K562 (cell line): ENCODE data around the gene AIFM1. TPM values are rescaled to one million over a fixed set of nuclear protein-coding genes. Genes with fewer than 3 reads are reported as not detected.

Experiments used
- ATAC-seq: fragments of 200-7000 bp; cut with Tn5 transposase; 3 replicates; pipeline ENCODE4 v1.9.1; 2020; ENCODE audit warnings: moderate library complexity
- BruUV-seq: library from RNA; stranded (reverse); fragments of 400-500 nt; replicated peaks from 2 replicates; lab custom pipeline; 2021; lab: Mats Ljungman, UMichigan
- CTCF ChIA-PET: fragments of 300-600 bp; formaldehyde crosslinking; extraction: SDS; loops from one replicate; lab custom pipeline; 2021; ENCODE audit warnings: low intra/inter-chr PET ratio; lab: Yijun Ruan, JAX
- POLR2A ChIA-PET: fragments of 300-600, 350-650 bp; sonication (Branson Sonifier 250); formaldehyde crosslinking; extraction: SDS; loops from one replicate; lab custom pipeline; 2021; ENCODE audit warnings: antibody characterized with exemption, inconsistent platforms; lab: Yijun Ruan, JAX
- DNase-seq, 4 experiments: peaks; one replicate each; pipeline versions ENCODE4 v3.0.0 to v3.0.0-alpha.2; 2011 to 2018; ENCODE audit warnings: low spot score in 3 of 4, mixed read lengths in 3 of 4; ENCODE audit errors: extremely low read depth in 1 of 4
- FAIRE-seq: peaks from 2 replicates; lab custom pipeline; 2011; peaks lifted over from hg19 to GRCh38; lab: Jason Lieb, UNC
- H2AFZ ChIP-seq: 2 replicates; pipeline ENCODE4 v1.6.0; 2011; ENCODE audit warnings: low read depth, low read length, control low read depth, inconsistent platforms
- H3K27ac ChIP-seq: fragments of 200-600 bp; 3 replicates; pipeline ENCODE4 v1.8.0; 2011; ENCODE audit warnings: low read depth, mild to moderate bottlenecking, control low read depth, inconsistent platforms, low read length, moderate library complexity, mixed read lengths; ENCODE audit errors: extremely low read depth
- H3K27me3 ChIP-seq, 2 experiments: fragments of 300-600 bp in 1 of 2; 2 replicates in 1 of 2; 3 replicates in 1 of 2; pipeline versions ENCODE4 v1.6.0 to v1.8.0; 2011; ENCODE audit warnings: inconsistent platforms in 2 of 2, low read length in 2 of 2, mild to moderate bottlenecking in 1 of 2, mixed read lengths in 1 of 2, moderate library complexity in 1 of 2; ENCODE audit not compliant: control insufficient read depth in 2 of 2, insufficient read depth in 2 of 2
- H3K36me3 ChIP-seq: fragments of 300-600 bp; 3 replicates; pipeline ENCODE4 v1.8.0; 2011; ENCODE audit warnings: mild to moderate bottlenecking, low read length, inconsistent platforms; ENCODE audit not compliant: control insufficient read depth, insufficient read depth
- H3K4me1 ChIP-seq, 2 experiments: fragments of 200-600 bp in 1 of 2; replicated peaks in 1 of 2; 2 replicates in 1 of 2; 3 replicates in 1 of 2; pipeline versions ENCODE4 v1.5.1 to v1.8.0; 2011; ENCODE audit warnings: inconsistent platforms in 2 of 2, low read length in 2 of 2, mild to moderate bottlenecking in 1 of 2, mixed read lengths in 1 of 2, moderate library complexity in 1 of 2; ENCODE audit not compliant: control insufficient read depth in 2 of 2, insufficient read depth in 2 of 2
- H3K4me2 ChIP-seq: 2 replicates; pipeline ENCODE4 v1.6.1; 2011; ENCODE audit warnings: low read length, control low read depth, inconsistent platforms, mixed read lengths; ENCODE audit not compliant: insufficient read depth
- H3K4me3 ChIP-seq: fragments of 200-600 bp; sonication (generic), shearing (Covaris generic); 2 replicates; pipeline ENCODE4 v1.5.1; 2016; ENCODE audit warnings: control low read depth, inconsistent platforms
- H3K79me2 ChIP-seq: fragments of 200-600 bp; 3 replicates; pipeline ENCODE4 v1.8.0; 2011; ENCODE audit warnings: low read length, inconsistent platforms; ENCODE audit not compliant: control insufficient read depth, insufficient read depth
- H3K9ac ChIP-seq, 2 experiments: 2 replicates each; pipeline versions ENCODE4 v1.6.0 to v1.6.1; 2011; ENCODE audit warnings: low read depth in 2 of 2, low read length in 2 of 2, control low read depth in 1 of 2, inconsistent platforms in 1 of 2, mild to moderate bottlenecking in 1 of 2, mixed read lengths in 1 of 2; ENCODE audit not compliant: insufficient read depth in 1 of 2
- H3K9me1 ChIP-seq: one replicate; pipeline ENCODE4 v1.6.0; 2011; ENCODE audit warnings: inconsistent platforms, mild to moderate bottlenecking, low read length, moderate library complexity; ENCODE audit not compliant: control insufficient read depth, insufficient read depth
- H3K9me3 ChIP-seq: replicated peaks from 2 replicates; pipeline ENCODE4 v1.5.1; 2011; ENCODE audit warnings: low read depth, low read length, inconsistent platforms; ENCODE audit not compliant: control insufficient read depth, insufficient read depth
- H4K20me1 ChIP-seq: replicated peaks from 2 replicates; pipeline ENCODE4 v1.6.1; 2011; ENCODE audit warnings: low read length, inconsistent platforms, mixed read lengths; ENCODE audit not compliant: control insufficient read depth, insufficient read depth
- E2F8 ChIP-seq: fragments of 450-650 bp; IDR thresholded peaks from 2 replicates; pipeline ENCODE4 v1.7.1; 2018; ENCODE audit warnings: mild to moderate bottlenecking, low read depth; ENCODE audit not compliant: partially characterized antibody
- PPARD ChIP-seq: fragments of 250-450 bp; sonication (Bioruptor Pico); IDR thresholded peaks from 2 replicates; pipeline ENCODE4 v1.8.0; 2022; ENCODE audit warnings: inconsistent platforms, mild to moderate bottlenecking, moderate library complexity
- RB1 ChIP-seq: fragments of 450-650 bp; IDR thresholded peaks from 2 replicates; pipeline ENCODE4 v1.6.1; 2017; ENCODE audit warnings: low read depth, mild to moderate bottlenecking
- RBM17 ChIP-seq: fragments of 200-400 bp; formaldehyde crosslinking; IDR thresholded peaks from 2 replicates; pipeline ENCODE4 v1.6.1; 2017; ENCODE audit warnings: low read depth, mild to moderate bottlenecking, low read length, borderline replicate concordance
- ZBTB33 ChIP-seq: sonication (generic); formaldehyde crosslinking; IDR thresholded peaks from 2 replicates; pipeline ENCODE4 v1.8.1; 2023; ENCODE audit warnings: mild to moderate bottlenecking, missing genetic modification reagents
- ZNF197 ChIP-seq: fragments of 200-800 bp; sonication (Bioruptor generic); IDR thresholded peaks from 2 replicates; pipeline ENCODE4 v1.6.1; 2016; ENCODE audit warnings: low read depth, missing genetic modification characterization, missing compliant biosample characterization
- ZNF347 ChIP-seq: fragments of 450-650 bp; formaldehyde crosslinking; IDR thresholded peaks from 2 replicates; pipeline ENCODE4 v1.4.0; 2020; ENCODE audit warnings: low read depth, mild to moderate bottlenecking, moderate library complexity
- ZNF830 ChIP-seq: fragments of 250-450 bp; sonication (Bioruptor Pico); IDR thresholded peaks from 2 replicates; pipeline ENCODE4 v1.5.0; 2021; ENCODE audit warnings: mild to moderate bottlenecking
- WGBS: fragments of 100-300 bp; shearing (Covaris generic); methylation state at CpG from one replicate; pipeline ENCODE4 v1.1.6; 2016; ENCODE audit warnings: low coverage, mixed read lengths; ENCODE audit not compliant: insufficient coverage; ENCODE audit errors: missing lambda C conversion rate; 5-methylcytosine and 5-hydroxymethylcytosine counted together
- in situ Hi-C: fragments of 300-500 bp; cut with MboI; formaldehyde crosslinking; loops from 4 replicates; pipeline ENCODE4 v1.15.0; 2018; ENCODE audit warnings: inconsistent platforms, mixed read lengths
- intact Hi-C: fragments of 100-400 bp; cut with micrococcal nuclease; formaldehyde crosslinking; loops from 2 replicates; pipeline ENCODE4 v1.14.2; 2022
- polyA plus RNA-seq, 8 experiments: library from polyadenylated mRNA; depleted of rRNA in 4 of 8; stranded (reverse) in 5 of 8; unstranded in 3 of 8; fragments of >200 nt; fragmentation: Nextera tagmentation in 2 of 8; fragmentation: Illumina TruSeq in 1 of 8; extraction: Ambion mirVana in 2 of 8; extraction: Trizol in 1 of 8; gene quantifications; 2 replicates each; pipeline versions ENCODE4 v1.2.1 to v1.2.3, GENCODE V29; 2011 to 2014; ENCODE audit warnings: inconsistent platforms in 1 of 8, missing spikeins in 1 of 8
- total RNA-seq, 7 experiments: library from RNA; depleted of rRNA in 6 of 7; stranded (reverse); fragments of >200 nt in 6 of 7; fragmentation: Illumina TruSeq in 2 of 7; extraction: Trizol in 2 of 7; gene quantifications; 2 replicates each; pipeline versions ENCODE4 v1.2.1 to v1.2.3, GENCODE V29; 2011 to 2021; ENCODE audit warnings: low replicate concordance in 1 of 7
- TF ChIP-seq, protein P1 (sequence below): fragments of 450-650 bp; IDR thresholded peaks from 2 replicates; pipeline ENCODE4 v1.6.1; 2016
- TF ChIP-seq, protein P2 (sequence below), 2 experiments: fragments of 150-350 bp in 1 of 2; IDR thresholded peaks; 2 replicates each; pipeline ENCODE4 v1.6.1; 2012 to 2016; ENCODE audit warnings: low read depth in 2 of 2, low read length in 2 of 2, mild to moderate bottlenecking in 1 of 2, moderate library complexity in 1 of 2
- TF ChIP-seq, protein P3 (sequence below): fragments of 450-650 bp; IDR thresholded peaks from 2 replicates; pipeline ENCODE4 v1.7.0; 2016; ENCODE audit warnings: borderline replicate concordance

AIFM1 gene
- total and polyA plus RNA-seq, 9 of the 15 experiments (the other 6 are each of a cell fraction or from before 2014, with no cell fraction given): 51.0 to 117 (median 91.2) TPM

DNA sequence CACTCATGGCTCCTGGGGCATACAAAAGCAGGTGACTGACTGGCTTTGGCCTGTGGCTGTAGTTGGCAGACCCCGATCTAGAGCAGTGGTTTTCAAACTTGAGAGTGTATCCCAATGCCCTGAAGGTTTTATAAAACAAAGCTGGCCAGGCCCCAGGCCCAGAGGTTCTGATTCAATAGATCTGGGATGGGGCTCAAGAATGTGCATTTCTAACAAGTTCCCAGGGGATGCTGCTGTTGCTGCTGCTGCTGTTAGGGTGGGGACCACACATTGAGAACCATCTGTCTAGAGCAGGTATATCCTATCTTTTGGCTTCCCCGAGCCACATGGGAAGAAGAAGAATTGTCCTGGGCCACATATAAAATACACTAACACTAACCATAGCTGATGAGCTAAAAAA lies 7.3 kb downstream of the AIFM1 start:
- 94% methylated on average over 2 of the region's 2 CpGs for WGBS
- in situ Hi-C loops: no loop called here
- H3K4me3 ChIP-seq: no peak overlapping the region
- no peak overlapping the region for H3K27ac ChIP-seq
- no peak overlapping the region for H3K9ac ChIP-seq
- no peak overlapping the region for H2AFZ ChIP-seq
- ATAC-seq: no peak
- H3K4me1 ChIP-seq: peaks cover 0 to 6% of the 10 kb centered on the region in 2 experiments; a peak in 2 of 5 replicates
- H3K36me3 ChIP-seq: peaks cover 50% of the 10 kb centered on the region
- CTCF ChIA-PET: no interaction called here
- BruUV-seq: no TSS peak
- no peak overlapping the region for H3K4me2 ChIP-seq
- POLR2A ChIA-PET: interaction anchor here (1.0 to 1.9 kb wide), 2 partner anchors 18 kb away, joined by 3 to 5 read pairs; no protein-coding TSS in a partner anchor
- no peaks in the 10 kb centered on the region for H4K20me1 ChIP-seq
- no peaks in the 10 kb centered on the region for H3K9me1 ChIP-seq
- H3K79me2 ChIP-seq: peaks cover 21% of the 10 kb centered on the region
- no peak for FAIRE-seq
- no peaks in the 10 kb centered on the region for H3K27me3 ChIP-seq
- H3K9me3 ChIP-seq: no peaks in the 10 kb centered on the region
- intact Hi-C loops: no loop called here
- DNase-seq: no peak
- TF ChIP-seq, protein P1, sequence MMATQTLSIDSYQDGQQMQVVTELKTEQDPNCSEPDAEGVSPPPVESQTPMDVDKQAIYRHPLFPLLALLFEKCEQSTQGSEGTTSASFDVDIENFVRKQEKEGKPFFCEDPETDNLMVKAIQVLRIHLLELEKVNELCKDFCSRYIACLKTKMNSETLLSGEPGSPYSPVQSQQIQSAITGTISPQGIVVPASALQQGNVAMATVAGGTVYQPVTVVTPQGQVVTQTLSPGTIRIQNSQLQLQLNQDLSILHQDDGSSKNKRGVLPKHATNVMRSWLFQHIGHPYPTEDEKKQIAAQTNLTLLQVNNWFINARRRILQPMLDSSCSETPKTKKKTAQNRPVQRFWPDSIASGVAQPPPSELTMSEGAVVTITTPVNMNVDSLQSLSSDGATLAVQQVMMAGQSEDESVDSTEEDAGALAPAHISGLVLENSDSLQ: no peak
- TF ChIP-seq RBM17 (no peak), RB1 (no peak), E2F8 (no peak), ZNF347 (no peak), ZBTB33 (CRISPR knock-in tag) (no peak), ZNF197 (CRISPR knock-in tag) (no peak), PPARD (no peak), ZNF830 (no peak)
- TF ChIP-seq, protein P2, sequence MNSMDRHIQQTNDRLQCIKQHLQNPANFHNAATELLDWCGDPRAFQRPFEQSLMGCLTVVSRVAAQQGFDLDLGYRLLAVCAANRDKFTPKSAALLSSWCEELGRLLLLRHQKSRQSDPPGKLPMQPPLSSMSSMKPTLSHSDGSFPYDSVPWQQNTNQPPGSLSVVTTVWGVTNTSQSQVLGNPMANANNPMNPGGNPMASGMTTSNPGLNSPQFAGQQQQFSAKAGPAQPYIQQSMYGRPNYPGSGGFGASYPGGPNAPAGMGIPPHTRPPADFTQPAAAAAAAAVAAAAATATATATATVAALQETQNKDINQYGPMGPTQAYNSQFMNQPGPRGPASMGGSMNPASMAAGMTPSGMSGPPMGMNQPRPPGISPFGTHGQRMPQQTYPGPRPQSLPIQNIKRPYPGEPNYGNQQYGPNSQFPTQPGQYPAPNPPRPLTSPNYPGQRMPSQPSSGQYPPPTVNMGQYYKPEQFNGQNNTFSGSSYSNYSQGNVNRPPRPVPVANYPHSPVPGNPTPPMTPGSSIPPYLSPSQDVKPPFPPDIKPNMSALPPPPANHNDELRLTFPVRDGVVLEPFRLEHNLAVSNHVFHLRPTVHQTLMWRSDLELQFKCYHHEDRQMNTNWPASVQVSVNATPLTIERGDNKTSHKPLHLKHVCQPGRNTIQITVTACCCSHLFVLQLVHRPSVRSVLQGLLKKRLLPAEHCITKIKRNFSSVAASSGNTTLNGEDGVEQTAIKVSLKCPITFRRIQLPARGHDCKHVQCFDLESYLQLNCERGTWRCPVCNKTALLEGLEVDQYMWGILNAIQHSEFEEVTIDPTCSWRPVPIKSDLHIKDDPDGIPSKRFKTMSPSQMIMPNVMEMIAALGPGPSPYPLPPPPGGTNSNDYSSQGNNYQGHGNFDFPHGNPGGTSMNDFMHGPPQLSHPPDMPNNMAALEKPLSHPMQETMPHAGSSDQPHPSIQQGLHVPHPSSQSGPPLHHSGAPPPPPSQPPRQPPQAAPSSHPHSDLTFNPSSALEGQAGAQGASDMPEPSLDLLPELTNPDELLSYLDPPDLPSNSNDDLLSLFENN (IDR thresholded peaks at IDR 0.05; ENCODE audit: low read depth in 2 of 2, low read length in 2 of 2): no peak
- TF ChIP-seq, protein P3, sequence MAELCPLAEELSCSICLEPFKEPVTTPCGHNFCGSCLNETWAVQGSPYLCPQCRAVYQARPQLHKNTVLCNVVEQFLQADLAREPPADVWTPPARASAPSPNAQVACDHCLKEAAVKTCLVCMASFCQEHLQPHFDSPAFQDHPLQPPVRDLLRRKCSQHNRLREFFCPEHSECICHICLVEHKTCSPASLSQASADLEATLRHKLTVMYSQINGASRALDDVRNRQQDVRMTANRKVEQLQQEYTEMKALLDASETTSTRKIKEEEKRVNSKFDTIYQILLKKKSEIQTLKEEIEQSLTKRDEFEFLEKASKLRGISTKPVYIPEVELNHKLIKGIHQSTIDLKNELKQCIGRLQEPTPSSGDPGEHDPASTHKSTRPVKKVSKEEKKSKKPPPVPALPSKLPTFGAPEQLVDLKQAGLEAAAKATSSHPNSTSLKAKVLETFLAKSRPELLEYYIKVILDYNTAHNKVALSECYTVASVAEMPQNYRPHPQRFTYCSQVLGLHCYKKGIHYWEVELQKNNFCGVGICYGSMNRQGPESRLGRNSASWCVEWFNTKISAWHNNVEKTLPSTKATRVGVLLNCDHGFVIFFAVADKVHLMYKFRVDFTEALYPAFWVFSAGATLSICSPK: no peak
